Endothelial cell of umbilical vein (primary cell): ENCODE data around the gene TRAIP. TPM values are rescaled to one million over a fixed set of nuclear protein-coding genes. Genes with fewer than 3 reads are reported as not detected.

ENCODE experiments used
- BruUV-seq: library from RNA; stranded (reverse); fragments of 400-500 nt; replicated peaks from 2 replicates; lab custom pipeline; 2021; lab: Mats Ljungman, UMichigan
- CTCF ChIA-PET: fragments of 300-600, 350-600 bp; sonication (Branson Sonifier 250); formaldehyde crosslinking; loops from one replicate; lab custom pipeline; 2021; ENCODE audit warnings: antibody characterized with exemption, inconsistent platforms; lab: Charles Lee
- POLR2A ChIA-PET: fragments of 300-600, 350-600 bp; sonication (Branson Sonifier 250); formaldehyde crosslinking; loops from one replicate; lab custom pipeline; 2021; ENCODE audit warnings: antibody characterized with exemption, inconsistent platforms; lab: Charles Lee
- DNase-seq: peaks from one replicate; pipeline ENCODE4 v3.0.0-alpha.2; 2011; ENCODE audit warnings: low read depth, low spot score
- FAIRE-seq: peaks from 2 replicates; lab custom pipeline; 2011; peaks lifted over from hg19 to GRCh38; lab: Jason Lieb, UNC
- H2AFZ ChIP-seq: 2 replicates; pipeline ENCODE4 v1.6.0; 2012; ENCODE audit warnings: low read depth, low read length, control low read depth, inconsistent platforms
- H3K27ac ChIP-seq: 2 replicates; pipeline ENCODE4 v1.5.1; 2011; ENCODE audit warnings: low read depth, mild to moderate bottlenecking, control low read depth, low read length, moderate library complexity; ENCODE audit not compliant: insufficient read depth
- H3K27me3 ChIP-seq, 2 experiments: 2 replicates each; pipeline versions ENCODE4 v1.6.0 to v1.6.1; 2011; ENCODE audit warnings: low read length in 2 of 2, mixed read lengths in 1 of 2; ENCODE audit not compliant: control insufficient read depth in 2 of 2, insufficient read depth in 2 of 2
- H3K36me3 ChIP-seq, 2 experiments: 2 replicates in 1 of 2; 3 replicates in 1 of 2; pipeline ENCODE4 v1.5.1; 2011; ENCODE audit warnings: low read length in 2 of 2, mild to moderate bottlenecking in 1 of 2, moderate library complexity in 1 of 2; ENCODE audit not compliant: control insufficient read depth in 2 of 2, insufficient read depth in 2 of 2; ENCODE audit errors: extremely low read depth in 1 of 2
- H3K4me1 ChIP-seq: 3 replicates; pipeline ENCODE4 v1.5.1; 2011; ENCODE audit warnings: mild to moderate bottlenecking, low read length; ENCODE audit not compliant: control insufficient read depth, insufficient read depth; ENCODE audit errors: extremely low read depth
- H3K4me2 ChIP-seq: 2 replicates; pipeline ENCODE4 v1.6.1; 2011; ENCODE audit warnings: low read length, control low read depth, mixed read lengths; ENCODE audit not compliant: insufficient read depth
- H3K4me3 ChIP-seq, 3 experiments: fragments of 200-600 bp in 1 of 3; sonication (generic), shearing (Covaris generic) in 1 of 3; replicated peaks in 1 of 3; 2 replicates each; pipeline ENCODE4 v1.5.1; 2011 to 2016; ENCODE audit warnings: control low read depth in 3 of 3, low read length in 3 of 3, mild to moderate bottlenecking in 2 of 3, inconsistent platforms in 1 of 3, low read depth in 1 of 3, moderate library complexity in 1 of 3; ENCODE audit not compliant: insufficient read depth in 1 of 3
- H3K79me2 ChIP-seq: 2 replicates; pipeline ENCODE4 v1.6.0; 2012; ENCODE audit warnings: low read length, inconsistent platforms; ENCODE audit not compliant: control insufficient read depth, insufficient read depth
- H3K9ac ChIP-seq: replicated peaks from 2 replicates; pipeline ENCODE3; 2011; ENCODE audit warnings: low read length, control low read depth; ENCODE audit not compliant: insufficient read depth; ENCODE audit errors: extremely low read depth
- H3K9me1 ChIP-seq: replicated peaks from 3 replicates; pipeline ENCODE4 v1.6.0; 2011; ENCODE audit warnings: mild to moderate bottlenecking, low read length; ENCODE audit not compliant: control insufficient read depth, insufficient read depth; ENCODE audit errors: extremely low read depth
- H3K9me3 ChIP-seq: replicated peaks from 2 replicates; pipeline ENCODE4 v1.5.1; 2012; ENCODE audit warnings: low read length, inconsistent platforms; ENCODE audit not compliant: control insufficient read depth, insufficient read depth
- H4K20me1 ChIP-seq: replicated peaks from 2 replicates; pipeline ENCODE3; 2011; ENCODE audit warnings: mild to moderate bottlenecking, low read length; ENCODE audit not compliant: control insufficient read depth, insufficient read depth; ENCODE audit errors: extremely low read depth
- EZH2 ChIP-seq: IDR thresholded peaks from 2 replicates; pipeline ENCODE4 v1.6.1; 2012; ENCODE audit warnings: borderline replicate concordance, low read depth, mild to moderate bottlenecking, moderate library complexity, low read length, inconsistent platforms; ENCODE audit not compliant: severe bottlenecking
- FOS ChIP-seq: IDR thresholded peaks from 2 replicates; pipeline ENCODE4 v1.6.1; 2011; ENCODE audit warnings: mild to moderate bottlenecking, low read length, moderate library complexity, borderline replicate concordance; ENCODE audit not compliant: insufficient read depth
- GATA2 ChIP-seq: IDR thresholded peaks from 2 replicates; pipeline ENCODE4 v1.7.0; 2011; ENCODE audit warnings: low read depth, mild to moderate bottlenecking, moderate library complexity, mixed read lengths, low read length; ENCODE audit not compliant: insufficient read length, insufficient read depth
- JUN ChIP-seq: IDR thresholded peaks from 2 replicates; pipeline ENCODE4 v1.6.1; 2011; ENCODE audit warnings: borderline replicate concordance, low read depth; ENCODE audit not compliant: insufficient read length, insufficient read depth
- MYC ChIP-seq: IDR thresholded peaks from one replicate; pipeline ENCODE4 v1.6.1; 2011; ENCODE audit warnings: mild to moderate bottlenecking, low read depth, low read length
- POLR2A ChIP-seq: IDR thresholded peaks from 2 replicates; pipeline ENCODE4 v1.6.1; 2012; ENCODE audit warnings: low read depth, mild to moderate bottlenecking, control low read depth, low read length
- POLR2AphosphoS5 ChIP-seq: IDR thresholded peaks from 2 replicates; pipeline ENCODE4 v1.6.1; 2012; ENCODE audit warnings: low read depth, mild to moderate bottlenecking, control low read depth, low read length, moderate library complexity; ENCODE audit not compliant: insufficient read depth
- dilution Hi-C: fragments of 300-500 bp; cut with MboI; formaldehyde crosslinking; loops from one replicate; pipeline ENCODE4 v1.15.0; 2019; ENCODE audit warnings: low sequenced_read_pairs; ENCODE audit not compliant: extremely low pct_ligation_motif_present
- intact Hi-C: fragments of 100-400 bp; cut with micrococcal nuclease; formaldehyde crosslinking; loops from one replicate; pipeline ENCODE4 v1.10.0; 2022
- polyA plus RNA-seq, 4 experiments: library from polyadenylated mRNA; depleted of rRNA in 3 of 4; stranded (reverse) in 3 of 4; unstranded in 1 of 4; fragments of >200 nt; gene quantifications; 2 replicates each; pipeline versions ENCODE4 v1.2.1 to v1.2.3, GENCODE V29; 2011 to 2012; ENCODE audit warnings: missing spikeins in 1 of 4
- total RNA-seq: library from RNA; stranded (reverse); gene quantifications from 2 replicates; pipeline ENCODE4 v1.2.3, GENCODE V29; 2021
- TF ChIP-seq, protein P1 (sequence below), 2 donors: IDR thresholded peaks; 1 replicate in 1 of 2; 2 replicates in 1 of 2; pipeline ENCODE4 v1.5.1; 2011; ENCODE audit warnings: low read length in 2 of 2, mild to moderate bottlenecking in 2 of 2, moderate library complexity in 2 of 2, control low read depth in 1 of 2, inconsistent platforms in 1 of 2, low read depth in 1 of 2; ENCODE audit not compliant: insufficient read depth in 1 of 2; ENCODE audit errors: extremely low read depth in 1 of 2
- TF ChIP-seq, protein P2 (sequence below): IDR thresholded peaks from 2 replicates; pipeline ENCODE4 v1.6.1; 2011; ENCODE audit not compliant: insufficient read depth, insufficient read length

TRAIP gene
- total and polyA plus RNA-seq, 2 donors (not counting 3 experiments of a cell fraction or from before 2014, with no cell fraction given), result 9.5 to 13.4 TPM

DNA sequence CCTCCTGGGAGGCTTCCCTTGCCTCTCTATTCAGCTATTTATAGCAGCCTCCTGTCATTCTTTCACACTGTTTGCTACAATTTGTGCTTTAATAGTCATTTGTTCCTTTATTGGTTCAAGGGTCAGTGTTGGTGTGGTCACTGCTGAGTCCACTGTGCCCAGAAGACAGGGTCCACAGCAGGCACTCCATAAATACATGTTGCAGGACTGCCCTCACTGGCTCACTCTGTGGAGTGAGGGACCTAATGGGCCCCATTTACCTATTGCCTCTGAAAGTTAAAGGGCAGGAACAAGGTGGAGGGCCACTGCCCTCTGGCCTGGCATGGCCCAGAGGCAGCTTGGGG is 30.5 kb upstream of the TRAIP start:
- ChIA-PET POLR2A (no interaction called here), CTCF (interaction anchor here (0.9 kb wide), 1 partner anchor 13 kb away, joined by 3 read pairs; no protein-coding TSS in a partner anchor)
- no peak overlapping the region for H3K4me3 ChIP-seq
- dilution Hi-C loops, result no loop called here
- H3K27me3 ChIP-seq, result peaks cover 3 to 5% of the 10 kb centered on the region in 2 experiments
- no peak overlapping the region for H2AFZ ChIP-seq
- no peaks in the 10 kb centered on the region for H3K9me3 ChIP-seq
- H3K4me2 ChIP-seq, result no peak overlapping the region
- BruUV-seq, result no TSS peak
- no peaks in the 10 kb centered on the region for H4K20me1 ChIP-seq
- TF ChIP-seq POLR2AphosphoS5 (no peak), GATA2 (no peak), MYC (no peak), POLR2A (no peak), EZH2 (no peak)
- TF ChIP-seq, protein P1, sequence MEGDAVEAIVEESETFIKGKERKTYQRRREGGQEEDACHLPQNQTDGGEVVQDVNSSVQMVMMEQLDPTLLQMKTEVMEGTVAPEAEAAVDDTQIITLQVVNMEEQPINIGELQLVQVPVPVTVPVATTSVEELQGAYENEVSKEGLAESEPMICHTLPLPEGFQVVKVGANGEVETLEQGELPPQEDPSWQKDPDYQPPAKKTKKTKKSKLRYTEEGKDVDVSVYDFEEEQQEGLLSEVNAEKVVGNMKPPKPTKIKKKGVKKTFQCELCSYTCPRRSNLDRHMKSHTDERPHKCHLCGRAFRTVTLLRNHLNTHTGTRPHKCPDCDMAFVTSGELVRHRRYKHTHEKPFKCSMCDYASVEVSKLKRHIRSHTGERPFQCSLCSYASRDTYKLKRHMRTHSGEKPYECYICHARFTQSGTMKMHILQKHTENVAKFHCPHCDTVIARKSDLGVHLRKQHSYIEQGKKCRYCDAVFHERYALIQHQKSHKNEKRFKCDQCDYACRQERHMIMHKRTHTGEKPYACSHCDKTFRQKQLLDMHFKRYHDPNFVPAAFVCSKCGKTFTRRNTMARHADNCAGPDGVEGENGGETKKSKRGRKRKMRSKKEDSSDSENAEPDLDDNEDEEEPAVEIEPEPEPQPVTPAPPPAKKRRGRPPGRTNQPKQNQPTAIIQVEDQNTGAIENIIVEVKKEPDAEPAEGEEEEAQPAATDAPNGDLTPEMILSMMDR (IDR thresholded peaks at IDR 0.05; ENCODE audit: extremely low read depth in 1 of 2, insufficient read depth in 1 of 2, low read depth in 1 of 2, low read length in 2 of 2), result no peak
- no peaks in the 10 kb centered on the region for H3K36me3 ChIP-seq
- H3K9ac ChIP-seq, result no peak overlapping the region
- no peaks in the 10 kb centered on the region for H3K79me2 ChIP-seq
- H3K27ac ChIP-seq, result no peak overlapping the region
- FAIRE-seq, result no peak
- H3K9me1 ChIP-seq, result no peaks in the 10 kb centered on the region
- no peaks in the 10 kb centered on the region for H3K4me1 ChIP-seq
- DNase-seq, result no peak
- intact Hi-C loops, result no loop called here

DNA sequence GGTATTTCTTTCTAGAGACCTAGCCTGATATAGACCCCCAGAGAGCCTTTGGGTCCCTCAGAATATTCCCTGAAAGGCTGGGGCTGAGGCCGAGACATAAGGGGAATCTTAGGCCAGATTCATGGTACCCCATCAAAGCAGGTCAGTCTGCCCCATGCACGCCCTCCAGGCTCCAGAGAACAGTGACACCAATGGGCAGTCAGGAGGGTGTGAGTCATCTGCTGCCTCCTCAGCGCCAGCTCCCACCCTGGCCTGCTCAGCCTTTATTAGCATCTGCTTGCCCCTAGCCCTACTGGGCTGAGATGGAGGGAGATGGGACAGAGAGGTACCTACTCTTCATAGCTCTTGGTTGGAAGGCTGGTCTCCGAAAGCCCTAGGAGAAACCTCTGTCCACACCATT is 27.6 kb upstream of the TRAIP start:
- TF ChIP-seq POLR2AphosphoS5 (no peak), EZH2 (no peak), JUN (no peak), FOS (no peak), MYC (no peak), GATA2 (no peak), POLR2A (no peak)
- TF ChIP-seq, protein P1 (IDR thresholded peaks at IDR 0.05; ENCODE audit: extremely low read depth in 1 of 2, insufficient read depth in 1 of 2, low read depth in 1 of 2, low read length in 2 of 2), result no peak
- TF ChIP-seq, protein P2, sequence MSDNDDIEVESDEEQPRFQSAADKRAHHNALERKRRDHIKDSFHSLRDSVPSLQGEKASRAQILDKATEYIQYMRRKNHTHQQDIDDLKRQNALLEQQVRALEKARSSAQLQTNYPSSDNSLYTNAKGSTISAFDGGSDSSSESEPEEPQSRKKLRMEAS, result no peak
- ChIA-PET CTCF (interaction anchor here (0.9 to 1.6 kb wide), 4 partner anchors 27 to 81 kb away, joined by 3 to 5 read pairs (median 4); partner anchors contain the start of gene INKA1), POLR2A (no interaction called here)
- H3K36me3 ChIP-seq, result no peaks in the 10 kb centered on the region
- H3K9me1 ChIP-seq, result no peaks in the 10 kb centered on the region
- intact Hi-C loops (no loop called here), dilution Hi-C loops (no loop called here)
- H4K20me1 ChIP-seq, result no peaks in the 10 kb centered on the region
- no peak overlapping the region for H3K4me2 ChIP-seq
- H3K27me3 ChIP-seq, result peaks cover 7 to 8% of the 10 kb centered on the region in 2 experiments
- no TSS peak for BruUV-seq
- no peaks in the 10 kb centered on the region for H3K9me3 ChIP-seq
- H3K27ac ChIP-seq, result no peak overlapping the region
- H2AFZ ChIP-seq, result no peak overlapping the region
- no peak overlapping the region for H3K9ac ChIP-seq
- FAIRE-seq, result no peak
- no peaks in the 10 kb centered on the region for H3K4me1 ChIP-seq
- no peaks in the 10 kb centered on the region for H3K79me2 ChIP-seq
- H3K4me3 ChIP-seq, result no peak overlapping the region
- no peak for DNase-seq
